Skeletal muscle satellite cell (primary cell): ENCODE measurements around the gene KCNMB2.

Experiments
- H3K27me3 ChIP-seq: 2 replicates; pipeline ENCODE4 v1.7.0; 2013; ENCODE audit warnings: low read length; ENCODE audit not compliant: control insufficient read depth, insufficient read depth
- H3K36me3 ChIP-seq: 2 replicates; pipeline ENCODE4 v1.7.0; 2013; ENCODE audit warnings: mild to moderate bottlenecking, control low read depth, low read length; ENCODE audit not compliant: insufficient read depth
- H3K4me1 ChIP-seq: 2 replicates; pipeline ENCODE4 v1.7.0; 2013; ENCODE audit warnings: low read length; ENCODE audit not compliant: control insufficient read depth, insufficient read depth
- H3K4me2 ChIP-seq: 2 replicates; pipeline ENCODE4 v1.7.0; 2013; ENCODE audit warnings: mild to moderate bottlenecking, low read length
- H3K4me3 ChIP-seq: 2 replicates; pipeline ENCODE4 v1.7.0; 2013; ENCODE audit warnings: low read length
- H3K9ac ChIP-seq: 2 replicates; pipeline ENCODE4 v1.7.0; 2013; ENCODE audit warnings: mild to moderate bottlenecking, low read depth, low read length, moderate library complexity
- H3K9me3 ChIP-seq: replicated peaks from 2 replicates; pipeline ENCODE4 v1.7.0; 2013; ENCODE audit warnings: mild to moderate bottlenecking, control low read depth, low read length

The KCNMB2 gene

DNA sequence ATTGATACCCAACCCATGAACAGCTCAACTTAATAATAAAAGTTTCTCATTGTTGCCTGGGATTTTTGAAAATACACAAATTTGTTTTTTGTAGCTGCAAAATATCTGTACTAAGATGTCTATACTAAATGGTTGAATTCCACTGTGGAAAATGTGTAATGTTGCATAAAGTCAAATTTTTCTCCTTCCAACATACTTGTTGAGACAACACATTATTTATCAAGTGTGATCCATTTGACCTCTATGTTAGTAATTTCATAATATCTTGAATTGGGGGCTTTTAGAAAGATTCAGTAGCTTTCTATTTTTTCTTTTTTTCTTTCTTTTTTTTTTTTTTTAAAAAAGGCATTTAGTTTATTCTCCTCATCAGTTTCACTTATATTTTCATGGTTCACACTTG, 88.0 kb downstream of the KCNMB2 start:
- Histone ChIP-seq H3K36me3 (no peaks in the 10 kb centered on the region), H3K9ac (no peak overlapping the region), H3K4me3 (no peak overlapping the region), H3K9me3 (no peaks in the 10 kb centered on the region), H3K4me2 (no peak overlapping the region), H3K4me1 (peaks cover 10% of the 10 kb centered on the region), H3K27me3 (no peaks in the 10 kb centered on the region)

DNA sequence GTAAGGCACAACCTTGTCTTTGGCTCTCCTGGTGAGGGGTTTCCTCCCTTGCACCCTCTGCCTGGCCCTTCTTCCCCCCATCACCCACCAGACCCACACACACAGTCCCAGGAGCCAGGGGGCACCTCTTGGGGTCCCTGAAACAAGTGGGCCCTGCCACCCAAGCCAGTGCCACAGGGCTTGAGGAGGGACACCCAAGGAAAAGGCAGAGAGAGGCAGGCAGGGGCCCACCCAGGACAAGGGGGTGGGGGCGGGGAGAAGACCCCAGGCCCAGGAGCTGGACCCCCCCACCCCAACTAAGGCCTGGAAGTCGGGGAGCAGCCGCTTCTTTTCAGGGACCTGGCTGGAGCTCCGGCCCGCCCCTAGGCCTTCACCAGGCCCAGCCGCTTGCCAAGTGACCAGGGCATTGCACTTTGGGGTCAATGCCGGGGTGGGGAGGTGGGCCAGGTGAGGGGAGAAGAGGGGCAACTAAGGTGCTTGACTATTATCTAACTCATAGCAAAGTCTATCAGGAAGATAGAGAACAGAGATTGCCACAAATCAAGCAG, 88.9 kb downstream of the KCNMB2 start:
- no peaks in the 10 kb centered on the region for H3K36me3 ChIP-seq
- peaks cover 10% of the 10 kb centered on the region for H3K4me1 ChIP-seq
- H3K9me3 ChIP-seq: no peaks in the 10 kb centered on the region
- no peak overlapping the region for H3K4me2 ChIP-seq
- no peak overlapping the region for H3K4me3 ChIP-seq
- H3K27me3 ChIP-seq: no peaks in the 10 kb centered on the region
- H3K9ac ChIP-seq: no peak overlapping the region

DNA sequence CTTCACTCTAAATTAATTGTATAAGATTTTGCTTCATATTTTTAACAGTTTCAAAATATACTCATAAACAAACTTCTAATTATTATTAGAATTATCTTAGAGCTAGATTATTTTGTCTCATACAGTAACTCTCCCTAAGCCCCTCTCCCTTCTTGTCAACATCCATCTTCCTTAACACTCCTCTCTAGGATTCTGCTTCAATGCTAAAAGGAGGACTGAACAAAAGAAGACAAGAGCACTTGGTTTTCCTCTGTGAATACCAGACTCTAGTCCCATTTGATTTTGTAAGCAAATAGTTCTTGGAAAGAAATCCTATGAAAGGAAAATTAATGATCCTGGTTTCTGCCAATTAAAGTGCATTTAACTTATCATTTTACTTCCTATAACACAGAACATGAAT, 91.8 kb downstream of the KCNMB2 start:
- H3K9ac ChIP-seq: no peak overlapping the region
- no peak overlapping the region for H3K4me2 ChIP-seq
- H3K9me3 ChIP-seq: no peaks in the 10 kb centered on the region
- no peak overlapping the region for H3K4me3 ChIP-seq
- H3K4me1 ChIP-seq: peaks cover 8% of the 10 kb centered on the region
- peaks cover 2% of the 10 kb centered on the region for H3K27me3 ChIP-seq
- no peaks in the 10 kb centered on the region for H3K36me3 ChIP-seq

DNA sequence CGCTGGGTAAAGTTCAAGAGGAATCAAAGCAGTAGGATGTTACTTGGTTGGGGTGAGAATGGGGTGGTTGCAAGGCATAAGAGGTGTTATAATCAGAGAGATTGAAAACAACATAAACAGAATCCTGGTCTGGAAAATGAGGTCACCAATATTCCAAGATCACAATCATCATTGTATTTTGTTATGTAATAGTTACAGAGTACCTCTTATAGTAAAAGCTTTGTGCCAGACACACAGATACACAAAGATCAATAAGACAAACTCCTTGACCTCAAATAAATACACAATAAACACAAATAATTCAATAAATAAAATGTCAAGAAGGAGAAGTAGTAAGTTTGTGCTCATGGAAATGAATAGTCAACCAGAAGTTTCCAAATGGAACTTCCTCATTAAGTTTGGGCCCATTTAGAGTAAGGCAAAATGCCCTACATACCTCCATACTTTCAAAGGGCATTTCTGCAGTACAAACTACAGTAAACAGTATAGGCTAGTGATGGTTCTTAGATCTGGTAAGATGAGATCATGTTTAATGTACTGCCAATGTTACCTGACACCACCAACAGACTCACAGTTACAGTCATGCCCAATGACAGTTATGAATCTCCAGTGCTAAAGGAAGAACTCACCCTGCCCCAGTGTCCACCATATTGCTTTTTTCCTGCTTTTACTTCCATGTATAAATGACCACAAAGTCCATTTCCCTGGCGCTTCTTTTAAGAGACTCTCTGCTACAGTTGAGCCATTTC, 93.4 kb downstream of the KCNMB2 start:
- no peaks in the 10 kb centered on the region for H3K4me1 ChIP-seq
- H3K4me3 ChIP-seq: no peak overlapping the region
- H3K36me3 ChIP-seq: no peaks in the 10 kb centered on the region
- H3K9me3 ChIP-seq: no peaks in the 10 kb centered on the region
- H3K27me3 ChIP-seq: peaks cover 2% of the 10 kb centered on the region
- H3K9ac ChIP-seq: no peak overlapping the region
- H3K4me2 ChIP-seq: no peak overlapping the region

DNA sequence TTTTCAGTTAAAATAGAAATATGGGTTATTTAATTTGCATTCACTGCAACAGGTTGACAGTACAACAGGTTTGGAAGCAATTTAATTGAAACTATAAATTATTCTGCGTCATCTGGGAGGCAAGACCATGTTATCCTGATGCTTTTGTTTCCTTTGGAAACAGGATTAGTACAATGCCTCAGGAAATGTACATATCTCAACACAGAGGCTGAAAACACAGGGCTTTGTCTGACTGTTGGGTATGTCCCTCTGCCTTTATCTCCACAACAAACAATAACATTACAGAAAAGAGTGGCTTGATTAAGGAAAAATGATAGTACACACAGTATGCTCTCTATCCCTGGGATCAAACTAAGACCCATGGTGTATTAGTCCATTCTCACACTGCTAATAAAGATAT, 95.7 kb downstream of the KCNMB2 start:
- Histone ChIP-seq H3K4me1 (no peaks in the 10 kb centered on the region), H3K36me3 (no peaks in the 10 kb centered on the region), H3K9ac (no peak overlapping the region), H3K4me3 (no peak overlapping the region), H3K27me3 (peaks cover 2% of the 10 kb centered on the region), H3K4me2 (no peak overlapping the region), H3K9me3 (no peaks in the 10 kb centered on the region)

DNA sequence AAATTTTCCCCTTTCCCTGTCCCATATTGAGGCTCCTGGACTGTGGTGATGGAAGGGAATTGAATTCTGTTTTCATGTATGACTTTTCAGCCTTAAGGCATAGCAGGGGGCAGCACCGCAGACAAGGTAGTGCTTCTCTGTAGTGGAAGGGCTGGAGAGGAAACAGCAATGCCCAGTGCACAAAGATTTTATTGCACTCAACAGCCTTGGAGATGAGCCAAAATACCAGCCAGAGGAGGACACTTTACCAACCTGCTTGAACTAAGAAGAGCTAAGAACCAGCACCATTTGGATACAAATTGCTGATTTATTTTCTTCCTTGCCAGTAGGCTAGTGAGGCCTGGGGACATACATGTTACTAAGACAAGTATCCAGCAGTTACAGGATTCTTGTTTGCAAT, 98.7 kb downstream of the KCNMB2 start:
- Histone ChIP-seq H3K36me3 (no peaks in the 10 kb centered on the region), H3K9ac (no peak overlapping the region), H3K9me3 (no peaks in the 10 kb centered on the region), H3K27me3 (peaks cover 2% of the 10 kb centered on the region), H3K4me1 (no peaks in the 10 kb centered on the region), H3K4me3 (no peak overlapping the region), H3K4me2 (no peak overlapping the region)

DNA sequence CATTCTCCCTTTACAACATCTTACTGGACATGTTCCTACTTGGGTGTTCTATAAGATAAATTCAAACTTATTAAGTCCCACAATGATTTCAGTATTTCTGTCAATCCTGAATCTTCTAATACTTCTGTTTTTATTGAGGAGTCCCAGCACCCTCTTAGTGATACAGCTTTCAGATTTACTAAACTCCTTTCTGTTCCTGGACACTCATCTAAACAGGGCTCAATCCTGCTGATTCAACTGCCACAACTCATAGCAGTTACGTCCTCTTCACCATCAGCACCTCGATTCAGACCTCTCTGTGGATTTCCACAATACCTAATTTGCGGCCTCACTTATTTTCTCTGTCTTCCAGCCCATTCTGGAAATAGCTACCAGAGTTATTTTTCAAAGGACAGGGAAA, 101.6 kb downstream of the KCNMB2 start:
- Histone ChIP-seq H3K4me1 (no peaks in the 10 kb centered on the region), H3K27me3 (no peaks in the 10 kb centered on the region), H3K9me3 (no peaks in the 10 kb centered on the region), H3K4me2 (no peak overlapping the region), H3K4me3 (no peak overlapping the region), H3K36me3 (no peaks in the 10 kb centered on the region), H3K9ac (no peak overlapping the region)

DNA sequence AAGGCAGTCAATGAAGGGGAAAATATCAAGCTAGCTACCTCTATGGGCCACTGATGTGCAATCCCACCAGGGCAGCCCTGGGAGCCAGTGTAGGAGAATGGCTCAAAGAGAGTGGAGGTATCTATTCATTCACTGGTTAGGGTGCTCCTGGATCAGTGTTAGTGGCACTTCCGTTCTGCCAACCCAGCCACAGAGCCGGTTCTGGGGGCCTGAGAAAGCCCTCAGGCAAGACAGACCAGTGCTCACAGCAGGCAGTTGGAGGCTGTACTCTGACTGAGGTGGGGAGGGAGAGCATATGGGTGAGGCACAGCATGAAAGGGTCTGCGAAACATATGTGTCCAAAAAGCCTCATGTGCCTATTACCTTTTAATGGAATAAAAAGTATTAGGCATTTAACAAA, 109.3 kb downstream of the KCNMB2 start:
- Histone ChIP-seq H3K4me2 (no peak overlapping the region), H3K36me3 (no peaks in the 10 kb centered on the region), H3K4me3 (no peak overlapping the region), H3K27me3 (no peaks in the 10 kb centered on the region), H3K9me3 (no peaks in the 10 kb centered on the region), H3K4me1 (peaks cover 3% of the 10 kb centered on the region), H3K9ac (no peak overlapping the region)

DNA sequence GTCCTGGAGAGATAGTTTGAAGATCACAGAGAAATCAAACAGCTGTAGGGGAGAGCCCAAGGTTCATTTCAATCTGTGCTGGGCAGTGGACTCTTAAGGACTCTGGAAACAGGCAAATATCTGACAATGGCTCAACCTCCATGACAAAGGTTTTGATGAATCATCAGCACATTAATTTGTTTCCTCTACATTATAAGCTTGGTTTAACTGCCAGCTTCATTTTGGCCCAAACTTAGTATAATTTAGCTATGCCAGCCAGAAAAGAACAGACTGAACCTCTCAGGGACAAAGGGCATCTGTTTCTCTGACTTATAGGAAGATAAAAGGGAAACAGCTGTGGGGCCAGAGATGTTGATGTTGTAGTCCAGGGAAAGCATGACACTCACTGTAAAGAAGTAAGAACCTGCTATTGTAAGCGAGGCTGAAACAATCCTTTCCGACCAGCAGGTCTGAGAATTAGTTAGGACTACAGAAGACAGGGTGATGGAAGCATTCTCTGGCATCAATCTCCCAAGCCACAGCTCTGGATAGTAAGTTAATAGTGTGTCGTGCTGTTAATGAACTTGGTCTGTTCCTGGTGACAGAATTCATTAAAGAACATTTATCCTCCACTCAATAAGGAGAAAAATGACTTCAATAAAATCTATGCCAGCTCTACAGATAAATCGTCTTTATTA, 110.1 kb downstream of the KCNMB2 start:
- no peak overlapping the region for H3K4me3 ChIP-seq
- no peaks in the 10 kb centered on the region for H3K9me3 ChIP-seq
- no peak overlapping the region for H3K4me2 ChIP-seq
- H3K27me3 ChIP-seq: no peaks in the 10 kb centered on the region
- peaks cover 3% of the 10 kb centered on the region for H3K4me1 ChIP-seq
- no peak overlapping the region for H3K9ac ChIP-seq
- H3K36me3 ChIP-seq: no peaks in the 10 kb centered on the region

DNA sequence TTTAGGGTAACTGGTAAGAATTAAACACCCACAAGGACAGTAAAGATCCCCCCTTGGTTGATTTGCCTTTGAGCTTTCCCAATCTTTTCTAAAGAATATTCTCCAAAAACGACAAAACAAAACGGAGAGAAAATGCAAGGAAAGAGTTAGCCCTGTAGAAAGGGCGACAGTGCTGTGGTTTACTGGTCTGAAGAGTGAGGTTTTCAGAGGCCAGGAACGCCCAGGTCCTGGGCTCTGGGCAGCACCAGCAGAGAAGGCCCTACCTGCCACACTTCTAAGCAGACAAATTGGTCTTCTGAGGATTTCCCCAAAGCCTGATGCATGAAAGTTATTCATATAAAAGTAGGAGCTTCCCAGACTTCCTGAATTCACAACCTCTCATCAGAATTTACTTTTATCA, 119.3 kb downstream of the KCNMB2 start:
- H3K4me2 ChIP-seq: no peak overlapping the region
- H3K4me3 ChIP-seq: no peak overlapping the region

DNA sequence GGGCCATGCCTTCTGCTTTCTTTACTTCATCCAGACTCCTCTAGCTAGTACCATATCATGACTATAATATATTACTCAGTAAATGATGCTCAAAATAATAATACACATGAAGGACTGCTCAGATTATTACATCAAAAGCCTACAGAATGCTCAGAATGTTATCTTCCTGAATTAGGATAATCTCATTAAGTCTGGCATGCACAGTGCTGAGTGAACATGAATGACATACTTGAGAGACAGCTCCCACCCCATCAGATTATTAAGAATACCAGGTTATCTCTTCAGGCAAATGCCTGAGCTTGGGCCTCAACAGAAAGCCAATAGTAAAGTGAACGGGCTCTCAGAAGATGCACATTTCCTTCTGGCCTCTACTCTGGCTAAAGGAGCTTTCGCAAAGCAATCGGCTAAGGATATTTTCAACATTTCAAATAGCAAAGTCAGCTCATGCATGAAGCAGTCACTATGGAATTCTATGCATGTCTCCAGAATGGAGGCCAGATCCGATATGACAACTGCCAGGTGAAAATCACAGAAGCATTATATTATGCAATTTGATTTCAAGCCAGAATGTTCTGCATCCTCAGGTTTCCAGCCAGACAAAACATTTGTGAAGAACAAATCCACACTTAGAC, 122.6 kb downstream of the KCNMB2 start:
- Histone ChIP-seq H3K36me3 (no peaks in the 10 kb centered on the region), H3K9me3 (no peaks in the 10 kb centered on the region), H3K27me3 (no peaks in the 10 kb centered on the region), H3K9ac (no peak overlapping the region), H3K4me3 (no peak overlapping the region), H3K4me2 (no peak overlapping the region), H3K4me1 (no peaks in the 10 kb centered on the region)

More for the DNA sequence above, 119.3 kb downstream of the KCNMB2 start:
- Histone ChIP-seq H3K4me1 (no peaks in the 10 kb centered on the region), H3K9ac (no peak overlapping the region), H3K9me3 (no peaks in the 10 kb centered on the region), H3K36me3 (no peaks in the 10 kb centered on the region), H3K27me3 (no peaks in the 10 kb centered on the region)
